ENCODE data around the gene TMC3. TPM values are rescaled to one million over a fixed set of nuclear protein-coding genes. Genes with fewer than 3 reads are reported as not detected.

The TMC3 gene
- polyA plus RNA-seq, 1 of the 3 experiments (the other 2 are of a cell fraction) = not detected

DNA sequence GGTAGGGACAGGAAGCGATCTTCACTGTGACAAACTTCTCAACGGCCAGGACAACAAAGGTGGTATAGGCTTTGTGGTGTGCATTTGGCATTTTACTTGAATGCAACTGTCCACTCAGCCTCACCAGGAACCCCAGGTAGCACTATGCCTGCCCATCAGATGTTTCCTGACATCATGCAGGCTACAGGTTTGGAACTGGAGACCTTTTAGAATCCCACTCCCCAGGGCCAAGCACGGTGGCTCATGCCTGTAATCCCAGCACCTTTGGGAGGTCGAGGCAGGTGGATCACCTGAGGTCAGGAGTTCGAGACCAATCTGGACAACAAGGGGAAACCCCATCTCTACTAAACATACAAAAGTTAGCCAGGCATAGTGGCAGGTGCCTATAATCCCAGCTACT is 59.6 kb downstream of the TMC3 start (continued):
- TF ChIP-seq EZH2phosphoT487 (IDR thresholded peaks at IDR 0.05; ENCODE audit: borderline replicate concordance, low read depth) = no peak
- no peak for TF ChIP-seq ELF1 (IDR thresholded peaks at IDR 0.05)
- TF ChIP-seq, protein P1, sequence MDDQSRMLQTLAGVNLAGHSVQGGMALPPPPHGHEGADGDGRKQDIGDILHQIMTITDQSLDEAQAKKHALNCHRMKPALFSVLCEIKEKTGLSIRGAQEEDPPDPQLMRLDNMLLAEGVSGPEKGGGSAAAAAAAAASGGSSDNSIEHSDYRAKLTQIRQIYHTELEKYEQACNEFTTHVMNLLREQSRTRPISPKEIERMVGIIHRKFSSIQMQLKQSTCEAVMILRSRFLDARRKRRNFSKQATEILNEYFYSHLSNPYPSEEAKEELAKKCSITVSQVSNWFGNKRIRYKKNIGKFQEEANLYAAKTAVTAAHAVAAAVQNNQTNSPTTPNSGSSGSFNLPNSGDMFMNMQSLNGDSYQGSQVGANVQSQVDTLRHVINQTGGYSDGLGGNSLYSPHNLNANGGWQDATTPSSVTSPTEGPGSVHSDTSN (IDR thresholded peaks at IDR 0.05) = no peak
- TF ChIP-seq FOSL2 (IDR thresholded peaks at IDR 0.05; ENCODE audit: borderline replicate concordance, low read depth) = no peak
- TF ChIP-seq YY1 (IDR thresholded peaks at IDR 0.05; ENCODE audit: low read depth) = no peak
- TF ChIP-seq MEF2A (IDR thresholded peaks at IDR 0.05; ENCODE audit: borderline replicate concordance, low read depth) = no peak
- TF ChIP-seq FOXJ3 (CRISPR knock-in tag; IDR thresholded peaks at IDR 0.05) = no peak

DNA sequence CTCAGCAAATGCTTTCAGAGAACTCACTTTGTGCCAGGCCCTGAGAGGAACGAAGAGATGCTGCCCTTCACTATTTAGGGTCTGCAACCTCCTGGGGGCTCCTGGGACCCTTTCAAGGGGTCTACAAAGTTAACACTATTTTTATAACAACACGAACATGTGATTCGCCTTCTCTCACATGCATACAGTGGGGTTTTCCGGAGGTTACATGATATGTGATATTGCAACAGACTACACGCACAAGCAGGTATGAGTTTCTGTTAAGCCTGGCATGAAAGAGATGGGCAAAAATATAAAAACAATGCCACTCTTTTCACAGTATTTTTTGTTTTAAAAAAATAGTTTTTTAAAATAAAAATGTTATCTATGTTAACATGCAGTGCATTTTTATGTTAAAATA is 60.3 kb downstream of the TMC3 start:
- ChIA-PET POLR2A (no interaction called here), CTCF (no interaction called here)
- Histone ChIP-seq H3K9me3 (no peaks in the 10 kb centered on the region), H3F3A (replicated peaks; ENCODE audit: insufficient read depth) (peaks cover 9% of the 10 kb centered on the region), H2AFZ (ENCODE audit: low read depth) (no peak overlapping the region), H3K9me2 (no peaks in the 10 kb centered on the region), H4K20me1 (ENCODE audit: insufficient read depth) (no peaks in the 10 kb centered on the region), H3K36me3 (replicated peaks in 1 of 2; ENCODE audit: control insufficient read depth in 1 of 2, insufficient read depth in 2 of 2, low read length in 1 of 2) (no peaks in the 10 kb centered on the region), H3K9ac (no peak overlapping the region), H3K79me2 (ENCODE audit: insufficient read depth) (no peaks in the 10 kb centered on the region), H3K4me1 (ENCODE audit: control insufficient read depth in 1 of 2, insufficient read depth in 2 of 2, low read depth in 1 of 2, low read length in 1 of 2) (peaks cover 0 to 14% of the 10 kb centered on the region in 2 experiments; a peak in 1 of 4 replicates), H3K27ac (ENCODE audit: low read depth in 2 of 2, low read length in 1 of 2) (peak overlapping the region in 1 of 2 experiments; percentile 80; a peak in 2 of 4 replicates), H3K4me3 (ENCODE audit: low read depth in 2 of 2, low read length in 1 of 2) (no peak overlapping the region), H3K27me3 (ENCODE audit: insufficient read depth) (no peaks in the 10 kb centered on the region), H3K4me2 (peak overlapping the region; percentile 44; the same call in 1 of the 2 replicates)
- no peak for DNase-seq
- WGBS (ENCODE audit: low lambda C conversion rate) = 94% methylated on average over 5 of the region's 5 CpGs
- TF ChIP-seq, protein P2, sequence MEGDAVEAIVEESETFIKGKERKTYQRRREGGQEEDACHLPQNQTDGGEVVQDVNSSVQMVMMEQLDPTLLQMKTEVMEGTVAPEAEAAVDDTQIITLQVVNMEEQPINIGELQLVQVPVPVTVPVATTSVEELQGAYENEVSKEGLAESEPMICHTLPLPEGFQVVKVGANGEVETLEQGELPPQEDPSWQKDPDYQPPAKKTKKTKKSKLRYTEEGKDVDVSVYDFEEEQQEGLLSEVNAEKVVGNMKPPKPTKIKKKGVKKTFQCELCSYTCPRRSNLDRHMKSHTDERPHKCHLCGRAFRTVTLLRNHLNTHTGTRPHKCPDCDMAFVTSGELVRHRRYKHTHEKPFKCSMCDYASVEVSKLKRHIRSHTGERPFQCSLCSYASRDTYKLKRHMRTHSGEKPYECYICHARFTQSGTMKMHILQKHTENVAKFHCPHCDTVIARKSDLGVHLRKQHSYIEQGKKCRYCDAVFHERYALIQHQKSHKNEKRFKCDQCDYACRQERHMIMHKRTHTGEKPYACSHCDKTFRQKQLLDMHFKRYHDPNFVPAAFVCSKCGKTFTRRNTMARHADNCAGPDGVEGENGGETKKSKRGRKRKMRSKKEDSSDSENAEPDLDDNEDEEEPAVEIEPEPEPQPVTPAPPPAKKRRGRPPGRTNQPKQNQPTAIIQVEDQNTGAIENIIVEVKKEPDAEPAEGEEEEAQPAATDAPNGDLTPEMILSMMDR (IDR thresholded peaks at IDR 0.05) = no peak
- TF ChIP-seq, protein P3, sequence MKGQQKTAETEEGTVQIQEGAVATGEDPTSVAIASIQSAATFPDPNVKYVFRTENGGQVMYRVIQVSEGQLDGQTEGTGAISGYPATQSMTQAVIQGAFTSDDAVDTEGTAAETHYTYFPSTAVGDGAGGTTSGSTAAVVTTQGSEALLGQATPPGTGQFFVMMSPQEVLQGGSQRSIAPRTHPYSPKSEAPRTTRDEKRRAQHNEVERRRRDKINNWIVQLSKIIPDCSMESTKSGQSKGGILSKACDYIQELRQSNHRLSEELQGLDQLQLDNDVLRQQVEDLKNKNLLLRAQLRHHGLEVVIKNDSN (IDR thresholded peaks at IDR 0.05; ENCODE audit: borderline replicate concordance, low read depth) = no peak
- TF ChIP-seq JUND (IDR thresholded peaks at IDR 0.05) (no peak), RAD21 (IDR thresholded peaks at IDR 0.05; ENCODE audit: low read length) (no peak), GATA2 (CRISPR knock-in tag; IDR thresholded peaks at IDR 0.05) (no peak)
- TF ChIP-seq, protein P4, sequence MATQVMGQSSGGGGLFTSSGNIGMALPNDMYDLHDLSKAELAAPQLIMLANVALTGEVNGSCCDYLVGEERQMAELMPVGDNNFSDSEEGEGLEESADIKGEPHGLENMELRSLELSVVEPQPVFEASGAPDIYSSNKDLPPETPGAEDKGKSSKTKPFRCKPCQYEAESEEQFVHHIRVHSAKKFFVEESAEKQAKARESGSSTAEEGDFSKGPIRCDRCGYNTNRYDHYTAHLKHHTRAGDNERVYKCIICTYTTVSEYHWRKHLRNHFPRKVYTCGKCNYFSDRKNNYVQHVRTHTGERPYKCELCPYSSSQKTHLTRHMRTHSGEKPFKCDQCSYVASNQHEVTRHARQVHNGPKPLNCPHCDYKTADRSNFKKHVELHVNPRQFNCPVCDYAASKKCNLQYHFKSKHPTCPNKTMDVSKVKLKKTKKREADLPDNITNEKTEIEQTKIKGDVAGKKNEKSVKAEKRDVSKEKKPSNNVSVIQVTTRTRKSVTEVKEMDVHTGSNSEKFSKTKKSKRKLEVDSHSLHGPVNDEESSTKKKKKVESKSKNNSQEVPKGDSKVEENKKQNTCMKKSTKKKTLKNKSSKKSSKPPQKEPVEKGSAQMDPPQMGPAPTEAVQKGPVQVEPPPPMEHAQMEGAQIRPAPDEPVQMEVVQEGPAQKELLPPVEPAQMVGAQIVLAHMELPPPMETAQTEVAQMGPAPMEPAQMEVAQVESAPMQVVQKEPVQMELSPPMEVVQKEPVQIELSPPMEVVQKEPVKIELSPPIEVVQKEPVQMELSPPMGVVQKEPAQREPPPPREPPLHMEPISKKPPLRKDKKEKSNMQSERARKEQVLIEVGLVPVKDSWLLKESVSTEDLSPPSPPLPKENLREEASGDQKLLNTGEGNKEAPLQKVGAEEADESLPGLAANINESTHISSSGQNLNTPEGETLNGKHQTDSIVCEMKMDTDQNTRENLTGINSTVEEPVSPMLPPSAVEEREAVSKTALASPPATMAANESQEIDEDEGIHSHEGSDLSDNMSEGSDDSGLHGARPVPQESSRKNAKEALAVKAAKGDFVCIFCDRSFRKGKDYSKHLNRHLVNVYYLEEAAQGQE (IDR thresholded peaks at IDR 0.05; ENCODE audit: low read depth, low read length) = no peak
